ENCODE results near the gene ZBTB9. TPM values are rescaled to one million over a fixed set of nuclear protein-coding genes. Genes with fewer than 3 reads are reported as not detected.

ZBTB9 gene
- total and polyA plus RNA-seq, 4 donors, result 1.1 to 3.4 (median 2.3) TPM

DNA sequence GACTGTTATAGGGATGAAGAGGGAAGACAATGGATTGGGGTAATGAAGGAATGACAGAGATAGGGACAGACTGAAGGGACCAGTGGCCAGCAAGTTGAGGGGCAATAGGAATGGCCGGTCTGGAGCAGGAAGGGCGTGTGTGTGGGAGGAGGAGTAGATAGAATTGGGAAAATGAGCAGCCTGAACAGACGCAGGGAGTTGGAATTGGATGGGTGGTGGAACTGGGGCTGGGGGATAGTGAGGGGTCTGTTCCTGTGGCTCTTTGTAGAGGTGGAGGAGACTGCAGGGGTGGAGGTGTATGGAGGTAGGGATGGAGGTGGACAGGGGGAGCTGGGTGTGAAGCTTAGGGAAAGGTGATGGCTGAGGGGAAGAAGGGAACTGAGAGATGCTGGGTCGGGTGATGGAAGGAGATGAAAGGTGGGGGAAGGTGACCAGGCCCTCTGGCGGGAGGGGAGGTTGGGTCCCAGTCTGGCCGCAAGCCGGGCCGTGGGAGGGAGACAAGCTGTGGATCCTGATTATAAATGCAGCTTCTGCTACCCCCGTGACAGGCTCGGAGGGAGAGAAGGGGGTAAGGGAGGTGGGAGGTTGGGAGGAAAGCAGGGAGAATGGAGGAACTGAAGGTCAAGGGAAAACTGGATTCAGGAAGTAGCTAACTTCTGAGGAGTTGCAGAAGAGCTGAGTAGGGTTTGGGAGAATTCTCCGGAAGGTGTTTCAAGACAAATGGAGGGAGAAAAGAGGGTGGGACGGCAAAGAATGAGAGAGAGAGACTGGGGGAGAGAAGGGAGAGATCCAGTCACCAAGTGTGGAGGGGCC lies 29.3 kb upstream of the ZBTB9 start (continued):
- no peak for TF ChIP-seq CTCF (IDR thresholded peaks at IDR 0.05; ENCODE audit: low read depth, low read length, missing input control)
- TF ChIP-seq TAF1 (conservative IDR thresholded peaks at IDR 0.05), result no peak

GRCh38 chr6:33425668-33426577 lies 28.5 kb upstream of the ZBTB9 start:
- peaks cover 13 to 40% (median 27%) of the 10 kb centered on the region in 4 donors for H3K4me1 ChIP-seq (ENCODE audit: control insufficient read depth in 4 of 4, insufficient read depth in 4 of 4, low read length in 3 of 4)
- peak overlapping the region; percentile 62 to 76 (median 66) for H3K4me3 ChIP-seq (ENCODE audit: low read depth in 1 of 3, low read length in 3 of 3)
- 2% methylated on average over 43 of the region's 43 CpGs for WGBS
- peak overlapping the region; percentile 45 to 84 for H3K9ac ChIP-seq (ENCODE audit: low read depth in 1 of 2, low read length in 2 of 2)
- no peaks in the 10 kb centered on the region for H3K27me3 ChIP-seq (ENCODE audit: control insufficient read depth in 4 of 4, insufficient read depth in 4 of 4, low read length in 3 of 4)
- H3K9me3 ChIP-seq (ENCODE audit: control insufficient read depth in 4 of 4, low read length in 3 of 4), result no peaks in the 10 kb centered on the region
- DNase-seq (ENCODE audit: low spot score), result peak; percentile 80
- TF ChIP-seq GABPA (IDR thresholded peaks at IDR 0.05 in 1 of 2, conservative IDR thresholded peaks at IDR 0.05 in 1 of 2) (peak in 1 of 2 donors; percentile 7), MAX (IDR thresholded peaks at IDR 0.05) (peak; percentile 76), RXRA (IDR thresholded peaks at IDR 0.05) (peak in 1 of 2 donors; percentile 2), YY1 (IDR thresholded peaks at IDR 0.05) (peak; percentile 16), CTCF (IDR thresholded peaks at IDR 0.05; ENCODE audit: low read depth, low read length, missing input control) (peak; percentile 41), RAD21 (IDR thresholded peaks at IDR 0.05) (peak; percentile 39 to 45), FOXA2 (IDR thresholded peaks at IDR 0.05) (no peak), JUND (IDR thresholded peaks at IDR 0.05) (no peak), NR2F2 (IDR thresholded peaks at IDR 0.05) (no peak), SP1 (IDR thresholded peaks at IDR 0.05) (peak; percentile 9)
- H3K27ac ChIP-seq (ENCODE audit: low read depth in 1 of 2, low read length in 2 of 2), result peak overlapping the region; percentile 67 to 88
- no peaks in the 10 kb centered on the region for H3K36me3 ChIP-seq (ENCODE audit: control insufficient read depth in 4 of 4, insufficient read depth in 3 of 4, low read depth in 1 of 4, low read length in 3 of 4)
